Measurements from ENCODE around the gene RFX7. TPM values are rescaled to one million over a fixed set of nuclear protein-coding genes. Genes with fewer than 3 reads are reported as not detected.

Gene RFX7
- total RNA-seq, 2 donors from 2014 or later = 10.6 to 15.4 TPM

DNA sequence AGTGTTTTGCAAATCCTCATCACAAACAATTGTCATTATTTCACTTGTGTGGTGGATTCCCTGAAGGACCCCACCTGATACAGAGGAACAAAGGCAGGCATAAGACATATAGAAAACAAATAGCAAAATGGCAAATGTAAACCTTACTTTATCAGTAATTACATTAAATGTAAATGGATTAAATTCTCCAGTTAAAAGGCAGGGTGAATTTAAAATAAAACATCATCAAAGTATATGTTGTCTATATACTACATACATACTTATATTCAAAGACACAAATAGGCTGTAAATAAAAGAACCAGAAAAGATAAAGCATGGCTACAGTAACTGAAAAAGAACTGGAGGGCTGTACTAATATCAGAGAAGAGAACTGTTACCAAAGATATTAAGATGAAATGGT, 117.3 kb downstream of the RFX7 start:
- no peak overlapping the region for H3K27ac ChIP-seq
- DNase-seq = no peak
- intact Hi-C loops (cut with DNase I) = no loop called here
- H3K9ac ChIP-seq (ENCODE audit: low read depth in 2 of 2, low read length in 2 of 2) = no peak overlapping the region
- TF ChIP-seq, protein P1, sequence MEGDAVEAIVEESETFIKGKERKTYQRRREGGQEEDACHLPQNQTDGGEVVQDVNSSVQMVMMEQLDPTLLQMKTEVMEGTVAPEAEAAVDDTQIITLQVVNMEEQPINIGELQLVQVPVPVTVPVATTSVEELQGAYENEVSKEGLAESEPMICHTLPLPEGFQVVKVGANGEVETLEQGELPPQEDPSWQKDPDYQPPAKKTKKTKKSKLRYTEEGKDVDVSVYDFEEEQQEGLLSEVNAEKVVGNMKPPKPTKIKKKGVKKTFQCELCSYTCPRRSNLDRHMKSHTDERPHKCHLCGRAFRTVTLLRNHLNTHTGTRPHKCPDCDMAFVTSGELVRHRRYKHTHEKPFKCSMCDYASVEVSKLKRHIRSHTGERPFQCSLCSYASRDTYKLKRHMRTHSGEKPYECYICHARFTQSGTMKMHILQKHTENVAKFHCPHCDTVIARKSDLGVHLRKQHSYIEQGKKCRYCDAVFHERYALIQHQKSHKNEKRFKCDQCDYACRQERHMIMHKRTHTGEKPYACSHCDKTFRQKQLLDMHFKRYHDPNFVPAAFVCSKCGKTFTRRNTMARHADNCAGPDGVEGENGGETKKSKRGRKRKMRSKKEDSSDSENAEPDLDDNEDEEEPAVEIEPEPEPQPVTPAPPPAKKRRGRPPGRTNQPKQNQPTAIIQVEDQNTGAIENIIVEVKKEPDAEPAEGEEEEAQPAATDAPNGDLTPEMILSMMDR (IDR thresholded peaks at IDR 0.05) = no peak
- H3K4me1 ChIP-seq = no peaks in the 10 kb centered on the region
- H3K36me3 ChIP-seq = no peaks in the 10 kb centered on the region
- H3K9me3 ChIP-seq = no peaks in the 10 kb centered on the region
- H3K27me3 ChIP-seq = no peaks in the 10 kb centered on the region
- H3K4me3 ChIP-seq = no peak overlapping the region

DNA sequence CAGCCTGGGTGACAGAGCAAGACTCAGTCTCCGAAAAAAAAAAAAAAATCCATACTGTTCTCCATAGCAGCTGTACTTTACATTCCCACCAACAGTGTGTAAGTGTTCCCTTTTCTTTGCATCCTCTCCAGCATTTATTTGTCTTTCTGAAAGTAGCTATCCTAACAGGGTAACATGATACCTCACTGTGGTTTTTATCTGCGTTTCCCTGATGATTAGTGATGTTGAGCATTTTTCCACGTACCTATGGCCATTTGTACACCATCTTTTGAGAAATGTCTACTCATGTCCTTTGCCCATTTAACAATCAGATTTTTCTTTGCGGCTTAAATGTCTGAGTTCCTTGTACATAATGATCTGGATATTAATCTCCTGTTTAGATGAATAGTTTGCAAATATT, 119.3 kb downstream of the RFX7 start:
- Histone ChIP-seq H3K9me3 (no peaks in the 10 kb centered on the region), H3K4me1 (no peaks in the 10 kb centered on the region), H3K27me3 (no peaks in the 10 kb centered on the region), H3K36me3 (no peaks in the 10 kb centered on the region), H3K4me3 (no peak overlapping the region), H3K27ac (no peak overlapping the region), H3K9ac (ENCODE audit: low read depth in 2 of 2, low read length in 2 of 2) (no peak overlapping the region)
- intact Hi-C loops (cut with DNase I) = no loop called here
- DNase-seq = no peak
- TF ChIP-seq, protein P1 (IDR thresholded peaks at IDR 0.05) = no peak

DNA sequence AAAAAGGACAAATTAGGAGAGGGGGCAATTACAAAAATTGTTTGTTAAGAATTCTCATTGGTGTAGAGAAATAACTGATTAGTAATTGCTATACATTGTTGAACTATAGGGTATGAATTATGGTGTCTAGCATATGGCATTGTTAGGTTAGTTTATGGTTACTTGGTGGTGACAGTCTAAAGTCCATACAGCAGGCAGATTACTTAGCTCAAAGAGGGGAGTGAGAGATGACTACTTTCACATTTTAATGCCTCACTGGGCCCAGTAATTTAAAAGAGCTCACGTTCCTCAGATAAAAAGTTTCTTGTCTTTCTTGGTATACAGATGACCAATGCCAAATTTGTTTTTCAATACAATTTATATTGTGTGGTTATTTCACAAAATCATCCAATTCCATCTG, 137.8 kb downstream of the RFX7 start:
- intact Hi-C loops (cut with DNase I) = no loop called here
- no peak overlapping the region for H3K27ac ChIP-seq
- H3K4me1 ChIP-seq = no peaks in the 10 kb centered on the region
- TF ChIP-seq, protein P1 (IDR thresholded peaks at IDR 0.05) = no peak
- no peak overlapping the region for H3K9ac ChIP-seq (ENCODE audit: low read depth in 2 of 2, low read length in 2 of 2)
- no peaks in the 10 kb centered on the region for H3K27me3 ChIP-seq
- no peaks in the 10 kb centered on the region for H3K9me3 ChIP-seq
- H3K36me3 ChIP-seq = no peaks in the 10 kb centered on the region
- no peak overlapping the region for H3K4me3 ChIP-seq
- no peak for DNase-seq

DNA sequence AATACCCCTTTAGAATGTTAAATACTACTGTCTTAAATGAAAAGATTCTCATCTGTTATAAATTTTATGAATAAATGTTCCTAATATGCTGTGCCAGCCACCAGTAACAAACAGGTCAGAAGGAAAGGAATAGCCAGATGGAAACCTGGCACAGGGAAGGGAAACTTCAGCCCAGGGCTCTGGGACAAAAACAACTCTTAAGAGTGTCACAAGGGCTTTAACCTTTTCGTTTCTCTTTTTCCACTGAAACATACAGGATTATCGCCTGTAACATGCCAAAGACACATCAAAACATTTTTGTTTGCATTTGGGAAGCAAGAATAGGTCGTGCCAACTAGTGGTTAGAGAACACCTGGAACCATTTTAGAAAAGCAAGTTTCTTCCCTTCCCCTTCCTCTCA, 141.2 kb downstream of the RFX7 start:
- Histone ChIP-seq H3K27me3 (no peaks in the 10 kb centered on the region), H3K36me3 (no peaks in the 10 kb centered on the region), H3K9me3 (no peaks in the 10 kb centered on the region), H3K4me1 (no peaks in the 10 kb centered on the region), H3K4me3 (no peak overlapping the region), H3K9ac (ENCODE audit: low read depth in 2 of 2, low read length in 2 of 2) (no peak overlapping the region), H3K27ac (no peak overlapping the region)
- TF ChIP-seq, protein P1 (IDR thresholded peaks at IDR 0.05) = no peak
- intact Hi-C loops (cut with DNase I) = no loop called here
- no peak for DNase-seq

DNA sequence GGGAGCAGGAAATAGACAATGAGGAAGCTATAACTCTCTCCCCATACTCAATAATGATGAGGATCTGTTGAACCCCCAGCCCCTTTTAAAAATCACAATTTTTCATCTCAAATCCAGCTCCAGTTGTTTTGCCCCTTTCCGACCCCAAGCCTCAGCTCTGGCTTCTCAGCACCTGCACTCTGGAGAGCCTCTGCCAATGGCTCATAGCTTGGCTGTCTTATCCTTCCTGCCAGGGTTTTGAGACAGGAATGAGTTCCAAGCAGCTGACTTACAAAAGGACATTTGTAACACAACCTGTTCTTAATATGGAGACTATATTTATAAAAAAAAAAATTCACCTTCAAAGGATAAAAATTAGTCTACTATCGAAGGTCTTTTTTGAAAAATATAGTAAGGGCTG, 144.4 kb downstream of the RFX7 start:
- no peaks in the 10 kb centered on the region for H3K4me1 ChIP-seq
- H3K9ac ChIP-seq (ENCODE audit: low read depth in 2 of 2, low read length in 2 of 2) = no peak overlapping the region
- peaks cover 11% of the 10 kb centered on the region for H3K36me3 ChIP-seq
- TF ChIP-seq, protein P1 (IDR thresholded peaks at IDR 0.05) = no peak
- no peak for DNase-seq
- H3K9me3 ChIP-seq = no peaks in the 10 kb centered on the region
- H3K4me3 ChIP-seq = no peak overlapping the region
- no peaks in the 10 kb centered on the region for H3K27me3 ChIP-seq
- intact Hi-C loops (cut with DNase I) = no loop called here
- H3K27ac ChIP-seq = no peak overlapping the region

All from colonic mucosa (tissue), 4 donors.